Measurements from ENCODE around the gene CRIM1. TPM values are rescaled to one million over a fixed set of nuclear protein-coding genes. Genes with fewer than 3 reads are reported as not detected.

CRIM1 gene
- total and polyA plus RNA-seq, 2 of the 8 experiments (the other 6 are each of a cell fraction or from before 2014, with no cell fraction given), result 9.4 to 28.4 TPM

DNA sequence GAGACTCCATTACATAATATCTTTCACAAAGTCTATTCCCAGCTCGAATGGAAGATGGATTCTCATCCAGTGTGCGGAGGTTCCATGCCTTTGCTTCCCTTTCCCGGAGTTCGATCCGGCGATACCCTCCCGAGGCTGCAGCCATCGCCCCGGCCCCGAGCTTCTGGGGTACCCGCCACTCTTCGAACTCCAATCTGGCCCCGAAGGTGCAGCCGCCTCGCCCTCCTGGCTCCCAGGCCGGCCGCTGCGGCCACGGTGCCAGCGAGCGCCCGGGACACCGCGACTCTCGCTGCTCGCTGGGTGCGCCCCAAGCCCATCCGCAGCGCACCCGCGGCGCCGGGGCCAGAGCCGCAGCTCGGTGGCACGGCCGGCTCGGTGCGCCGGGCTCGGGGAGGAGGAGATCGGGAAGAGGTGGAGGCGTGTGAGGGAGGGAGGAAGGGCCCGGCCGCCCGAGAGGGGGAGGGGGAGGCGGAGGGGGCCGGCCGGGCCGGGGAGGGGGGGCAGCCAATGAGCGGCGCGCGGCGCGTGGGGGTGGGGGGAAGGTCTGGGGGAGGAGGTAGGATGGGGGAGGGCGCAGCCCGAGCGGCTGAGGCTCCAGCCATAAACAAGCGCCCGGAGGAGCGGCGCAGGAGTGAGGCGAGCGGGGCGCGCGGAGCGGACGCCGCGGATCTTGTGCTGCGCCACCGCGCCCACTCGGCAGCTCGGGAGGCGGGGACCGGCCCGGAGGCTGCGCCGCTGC is at the start of gene CRIM1 (continued):
- TF ChIP-seq EGR1 (IDR thresholded peaks at IDR 0.05; ENCODE audit: borderline replicate concordance, low read depth, low read length) (no peak), SP1 (IDR thresholded peaks at IDR 0.05; ENCODE audit: low read depth, low read length) (0 out of 2 replicates have a peak, but pooled peaks have one; percentile 30), EZH2 (IDR thresholded peaks at IDR 0.05; ENCODE audit: low read depth, low read length, severe bottlenecking) (peak; percentile 27), RXRA (IDR thresholded peaks at IDR 0.05; ENCODE audit: insufficient read depth, low read depth, low read length) (no peak), ATF3 (IDR thresholded peaks at IDR 0.05; ENCODE audit: insufficient read depth, low read depth, low read length) (no peak), YY1 (IDR thresholded peaks at IDR 0.05; ENCODE audit: low read depth, low read length) (no peak), HDAC2 (IDR thresholded peaks at IDR 0.05; ENCODE audit: borderline replicate concordance in 1 of 2, low read depth in 2 of 2, low read length in 2 of 2) (0 out of 4 replicates have a peak, but pooled peaks of 1 of the 2 experiments have one; percentile 23), PHF8 (conservative IDR thresholded peaks at IDR 0.05; ENCODE audit: low read depth, low read length) (peak; percentile 64), TCF12 (IDR thresholded peaks at IDR 0.05; ENCODE audit: low read depth, low read length) (no peak), POLR2A (IDR thresholded peaks at IDR 0.05; ENCODE audit: control extremely low read depth in 1 of 2, low read depth in 2 of 2, low read length in 2 of 2) (peak; percentile 72 to 85), TEAD4 (IDR thresholded peaks at IDR 0.05; ENCODE audit: low read depth, low read length) (no peak), BCL11A (IDR thresholded peaks at IDR 0.05; ENCODE audit: low read depth in 2 of 2, low read length in 2 of 2) (no peak), SIN3A (conservative IDR thresholded peaks at IDR 0.05 in 1 of 2, IDR thresholded peaks at IDR 0.05 in 1 of 2; ENCODE audit: low read depth in 1 of 2, low read length in 2 of 2) (no peak), POLR2AphosphoS5 (IDR thresholded peaks at IDR 0.05; ENCODE audit: low read depth, low read length) (peak; percentile 71), SAP30 (IDR thresholded peaks at IDR 0.05; ENCODE audit: insufficient read depth, insufficient replicate concordance, low read length) (no peak), KDM4A (IDR thresholded peaks at IDR 0.05; ENCODE audit: low read depth, low read length, severe bottlenecking) (peak; percentile 87)
- TF ChIP-seq, protein P1, sequence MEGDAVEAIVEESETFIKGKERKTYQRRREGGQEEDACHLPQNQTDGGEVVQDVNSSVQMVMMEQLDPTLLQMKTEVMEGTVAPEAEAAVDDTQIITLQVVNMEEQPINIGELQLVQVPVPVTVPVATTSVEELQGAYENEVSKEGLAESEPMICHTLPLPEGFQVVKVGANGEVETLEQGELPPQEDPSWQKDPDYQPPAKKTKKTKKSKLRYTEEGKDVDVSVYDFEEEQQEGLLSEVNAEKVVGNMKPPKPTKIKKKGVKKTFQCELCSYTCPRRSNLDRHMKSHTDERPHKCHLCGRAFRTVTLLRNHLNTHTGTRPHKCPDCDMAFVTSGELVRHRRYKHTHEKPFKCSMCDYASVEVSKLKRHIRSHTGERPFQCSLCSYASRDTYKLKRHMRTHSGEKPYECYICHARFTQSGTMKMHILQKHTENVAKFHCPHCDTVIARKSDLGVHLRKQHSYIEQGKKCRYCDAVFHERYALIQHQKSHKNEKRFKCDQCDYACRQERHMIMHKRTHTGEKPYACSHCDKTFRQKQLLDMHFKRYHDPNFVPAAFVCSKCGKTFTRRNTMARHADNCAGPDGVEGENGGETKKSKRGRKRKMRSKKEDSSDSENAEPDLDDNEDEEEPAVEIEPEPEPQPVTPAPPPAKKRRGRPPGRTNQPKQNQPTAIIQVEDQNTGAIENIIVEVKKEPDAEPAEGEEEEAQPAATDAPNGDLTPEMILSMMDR (IDR thresholded peaks at IDR 0.05; ENCODE audit: control extremely low read depth in 1 of 3, insufficient read depth in 1 of 3, low read depth in 1 of 3, low read length in 3 of 3), result no peak
